GM21786 (cell line): ENCODE measurements around the gene PKNOX2.

ENCODE experiments used
- ATAC-seq: cut with Tn5 transposase; IDR thresholded peaks from one replicate; pipeline ENCODE4 v1.9.1; 2021; ENCODE audit not compliant: unreplicated experiment

PKNOX2 gene, protein sequence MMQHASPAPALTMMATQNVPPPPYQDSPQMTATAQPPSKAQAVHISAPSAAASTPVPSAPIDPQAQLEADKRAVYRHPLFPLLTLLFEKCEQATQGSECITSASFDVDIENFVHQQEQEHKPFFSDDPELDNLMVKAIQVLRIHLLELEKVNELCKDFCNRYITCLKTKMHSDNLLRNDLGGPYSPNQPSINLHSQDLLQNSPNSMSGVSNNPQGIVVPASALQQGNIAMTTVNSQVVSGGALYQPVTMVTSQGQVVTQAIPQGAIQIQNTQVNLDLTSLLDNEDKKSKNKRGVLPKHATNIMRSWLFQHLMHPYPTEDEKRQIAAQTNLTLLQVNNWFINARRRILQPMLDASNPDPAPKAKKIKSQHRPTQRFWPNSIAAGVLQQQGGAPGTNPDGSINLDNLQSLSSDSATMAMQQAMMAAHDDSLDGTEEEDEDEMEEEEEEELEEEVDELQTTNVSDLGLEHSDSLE

DNA sequence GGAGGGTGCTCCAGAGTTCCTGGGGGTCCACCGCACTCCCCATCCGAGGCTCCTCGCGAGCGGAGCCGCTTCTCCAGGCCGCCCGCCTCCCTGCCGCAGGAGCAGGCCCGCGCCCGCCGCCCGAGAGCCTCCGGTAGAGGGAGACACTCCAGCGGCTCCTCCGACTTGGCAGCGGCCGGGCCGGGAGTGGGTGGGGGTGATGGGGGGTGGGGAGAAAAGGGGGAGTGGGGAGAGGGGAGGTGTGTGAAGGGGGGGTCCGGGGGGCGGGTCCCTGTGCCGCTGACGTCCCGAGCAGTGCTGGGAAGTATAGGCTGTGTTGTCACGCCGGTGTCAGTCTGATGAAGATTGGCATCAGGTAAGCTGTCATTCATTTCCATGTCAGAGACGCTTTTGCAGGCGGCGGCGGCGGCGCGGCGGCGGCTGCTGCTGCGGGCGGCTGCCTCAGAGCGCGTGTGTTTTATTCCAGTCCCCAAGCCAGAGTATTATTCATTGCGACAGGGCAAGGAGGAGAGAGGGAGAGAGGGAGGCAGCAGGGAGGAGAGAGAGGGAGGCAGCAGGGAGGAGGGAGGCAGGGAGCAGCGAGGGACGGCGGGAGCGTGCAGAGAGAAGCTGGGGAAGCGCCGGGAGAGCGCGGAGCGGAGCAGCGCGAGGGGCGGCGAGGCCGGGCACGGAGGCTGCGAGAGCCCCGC is at the start of gene PKNOX2:
PKNOX2 (plus strand) TSS at position 330 of the 689 bp plus-strand sequence. CDS start 186,555 bp downstream, outside the sequence.
- no peak for ATAC-seq

DNA sequence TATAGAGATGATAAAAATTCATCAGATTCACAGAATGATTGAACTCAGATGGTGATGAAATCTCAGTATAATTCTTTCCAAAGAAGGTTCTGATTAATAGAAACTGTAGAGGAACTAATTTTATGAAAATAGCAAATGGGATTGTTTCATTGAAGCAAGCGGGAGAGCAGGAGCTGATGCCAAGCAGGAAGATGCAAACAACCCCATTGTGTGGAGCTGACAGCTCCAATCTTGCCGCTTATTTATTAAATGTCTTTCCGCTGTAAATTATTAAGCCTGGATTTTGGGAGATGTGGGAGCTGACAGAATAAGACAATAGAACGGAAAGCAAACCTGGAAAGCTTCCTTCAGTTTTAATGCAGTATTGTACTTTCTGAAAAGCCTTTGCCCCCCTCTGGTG is 47.1 kb upstream of the PKNOX2 start:
- no peak for ATAC-seq

DNA sequence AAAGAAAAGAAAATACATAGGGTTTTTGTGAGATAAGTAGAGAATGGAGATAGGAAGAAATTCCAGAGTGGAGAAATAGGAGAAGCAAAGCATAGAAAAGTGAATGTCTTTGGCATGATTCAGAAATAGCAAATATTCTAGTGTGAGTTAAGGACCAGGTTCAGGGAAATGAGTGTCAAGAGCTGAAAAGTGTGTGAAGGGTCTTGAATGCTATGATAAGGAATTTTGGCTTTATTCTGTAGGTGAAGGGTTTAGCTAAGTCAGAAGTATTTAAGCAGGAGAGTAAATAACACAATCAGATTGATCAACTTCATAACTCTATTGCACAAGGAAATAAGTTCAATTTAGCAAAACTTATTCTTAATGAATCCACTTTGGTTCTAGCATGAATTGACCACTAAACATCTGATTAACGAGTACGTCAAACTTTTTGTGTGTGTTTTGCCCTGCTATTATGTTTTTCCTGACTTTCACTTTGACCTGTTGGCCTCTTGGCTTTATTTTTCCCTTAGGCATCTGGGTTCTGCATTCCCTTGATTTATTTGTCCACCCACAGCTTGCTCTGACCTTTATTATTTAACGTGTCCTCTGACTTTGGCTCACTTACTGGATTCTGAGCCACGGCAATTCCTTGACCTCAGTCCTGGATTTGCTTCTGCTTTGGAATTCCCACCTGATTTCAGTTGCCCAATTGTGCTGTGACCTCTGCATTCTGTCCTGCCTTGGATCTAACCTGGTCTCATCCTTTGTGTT is 41.2 kb upstream of the PKNOX2 start:
- no peak for ATAC-seq

GRCh38 chr11:125123947-125124617 is 40.5 kb upstream of the PKNOX2 start:
- no peak for ATAC-seq

DNA sequence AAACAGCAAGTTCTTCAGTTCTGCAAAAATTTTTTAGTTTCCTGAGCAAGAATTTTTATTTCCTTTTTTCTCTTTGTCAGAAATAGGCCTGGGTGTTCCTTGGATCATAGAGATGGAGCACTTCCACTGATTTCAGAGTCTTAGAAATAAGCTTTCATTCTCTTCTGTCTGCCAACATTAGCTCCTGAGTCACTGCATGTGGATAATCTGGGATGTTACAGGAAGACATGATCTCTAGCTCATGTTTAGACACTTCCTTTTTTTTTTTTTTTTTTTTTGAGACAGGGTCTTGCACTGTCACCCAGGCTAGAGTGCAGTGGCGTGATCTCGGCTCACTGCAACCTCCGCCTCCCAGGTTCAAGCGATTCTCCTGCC is 39.9 kb upstream of the PKNOX2 start:
- ATAC-seq = no peak

GRCh38 chr11:125128450-125128849 is 36.1 kb upstream of the PKNOX2 start:
- no peak for ATAC-seq

GRCh38 chr11:125129316-125129993 is 35.1 kb upstream of the PKNOX2 start:
- no peak for ATAC-seq

GRCh38 chr11:125132071-125132470 is 32.5 kb upstream of the PKNOX2 start:
- ATAC-seq = no peak

DNA sequence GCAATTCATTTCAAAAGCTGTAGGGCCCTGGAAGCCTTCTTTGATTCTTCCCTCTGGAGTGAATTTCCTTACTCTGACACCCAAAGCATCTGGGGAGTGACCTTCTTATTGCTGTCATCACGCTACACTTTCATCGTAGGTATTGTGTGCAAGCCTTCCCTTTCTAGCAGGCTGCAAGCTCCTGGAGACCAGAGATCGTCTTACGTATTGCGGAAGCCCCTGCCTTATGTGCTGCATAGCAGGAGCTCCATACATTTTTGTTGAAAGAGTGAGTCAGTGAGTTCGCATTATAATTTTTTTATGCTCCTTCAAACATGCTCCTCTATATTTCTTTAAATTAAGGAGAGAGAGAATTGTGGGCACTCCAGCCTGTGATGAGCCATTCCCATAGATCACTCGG is 32.0 kb upstream of the PKNOX2 start:
- no peak for ATAC-seq

- no peak for ATAC-seq
Observed at GRCh38 chr11:125136001-125136400, 28.6 kb upstream of the PKNOX2 start.

DNA sequence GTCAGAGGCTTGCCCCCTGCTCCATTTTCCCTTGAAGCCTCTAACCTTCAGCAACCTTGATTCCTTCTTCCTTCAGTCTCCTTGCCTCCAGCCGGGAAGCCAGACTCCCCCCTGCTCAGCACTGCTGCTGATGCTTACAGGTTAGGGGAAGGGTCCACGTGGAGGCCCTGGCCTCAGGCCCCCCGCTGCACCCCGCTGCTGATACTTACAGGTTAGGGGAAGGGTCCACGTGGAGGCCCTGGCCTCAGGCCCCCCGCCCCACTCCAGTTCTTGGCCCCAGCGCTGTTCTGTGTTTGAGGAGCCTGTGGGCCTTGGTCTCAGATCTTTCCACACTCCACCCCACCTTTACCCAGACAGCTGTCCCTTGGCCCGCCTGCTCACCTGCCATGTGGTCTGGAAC is 25.6 kb upstream of the PKNOX2 start:
- no peak for ATAC-seq

DNA sequence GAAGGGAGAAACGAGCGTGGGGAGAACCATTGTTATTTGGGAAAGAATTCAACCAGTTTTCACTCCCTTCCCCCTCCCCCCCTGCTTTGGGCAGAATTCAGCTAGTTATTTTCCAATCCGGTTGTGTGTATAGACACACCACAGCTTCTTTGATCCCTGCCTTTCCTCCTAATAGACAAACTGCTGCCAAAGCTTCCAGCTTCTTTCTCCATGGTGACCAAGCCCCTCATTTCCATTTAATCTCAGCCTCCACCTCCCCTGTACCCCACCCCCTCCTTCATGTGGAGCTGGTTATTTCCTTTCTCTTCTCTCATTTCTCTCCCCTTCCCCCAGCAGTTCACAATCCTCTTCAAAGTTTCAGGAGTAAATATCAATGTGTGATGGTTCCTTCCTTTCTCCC is 24.8 kb upstream of the PKNOX2 start:
- no peak for ATAC-seq

DNA sequence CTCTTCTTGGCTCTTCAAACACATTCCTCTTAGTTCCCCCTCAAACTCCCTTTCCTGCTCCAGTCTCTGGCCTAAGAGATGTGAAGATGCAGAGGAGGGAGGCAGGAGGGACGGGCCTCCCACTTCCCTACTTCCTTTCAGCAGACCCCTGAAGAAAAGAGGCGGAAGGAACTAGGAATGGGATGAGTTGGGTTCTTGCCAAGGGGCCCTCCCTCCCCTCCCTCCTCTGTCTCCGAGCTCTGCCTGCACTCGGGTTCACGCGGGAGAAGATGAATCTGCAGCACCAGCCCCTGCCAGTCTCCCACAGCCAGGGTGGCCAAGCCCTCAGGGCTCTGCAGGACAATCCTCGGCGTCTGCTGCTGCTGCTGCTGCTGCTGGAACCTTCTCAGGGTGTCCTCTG is 24.3 kb upstream of the PKNOX2 start:
- no peak for ATAC-seq

- ATAC-seq = no peak
Observed at GRCh38 chr11:125141178-125141577, 23.4 kb upstream of the PKNOX2 start.

- ATAC-seq = peak; percentile 76
Observed at GRCh38 chr11:125141686-125142535, 22.6 kb upstream of the PKNOX2 start.

- ATAC-seq = no peak
Observed at GRCh38 chr11:125146232-125146631, 18.3 kb upstream of the PKNOX2 start.

DNA sequence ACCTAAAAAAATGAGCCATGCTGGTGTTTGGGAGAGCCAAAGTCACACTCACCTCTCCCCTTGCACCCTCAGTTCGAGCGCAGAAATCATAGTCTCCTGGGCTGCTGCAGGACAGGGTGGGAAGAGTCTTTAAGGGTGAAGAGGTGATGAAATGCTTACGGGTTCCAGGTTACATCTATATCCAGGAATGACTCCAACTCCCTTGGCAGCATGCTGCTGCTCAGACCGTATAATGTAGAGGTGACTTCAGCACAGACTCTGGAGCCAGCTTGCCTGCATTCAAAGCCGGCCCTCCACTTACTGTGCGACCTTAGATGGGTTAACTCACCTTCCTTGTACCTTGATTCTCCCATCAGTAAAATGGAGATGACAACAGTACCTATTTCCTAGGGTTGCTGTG is 17.3 kb upstream of the PKNOX2 start:
- no peak for ATAC-seq

- no peak for ATAC-seq
Observed at GRCh38 chr11:125148011-125148410, 16.5 kb upstream of the PKNOX2 start.

GRCh38 chr11:125148743-125149142 is 15.8 kb upstream of the PKNOX2 start:
- ATAC-seq = no peak

DNA sequence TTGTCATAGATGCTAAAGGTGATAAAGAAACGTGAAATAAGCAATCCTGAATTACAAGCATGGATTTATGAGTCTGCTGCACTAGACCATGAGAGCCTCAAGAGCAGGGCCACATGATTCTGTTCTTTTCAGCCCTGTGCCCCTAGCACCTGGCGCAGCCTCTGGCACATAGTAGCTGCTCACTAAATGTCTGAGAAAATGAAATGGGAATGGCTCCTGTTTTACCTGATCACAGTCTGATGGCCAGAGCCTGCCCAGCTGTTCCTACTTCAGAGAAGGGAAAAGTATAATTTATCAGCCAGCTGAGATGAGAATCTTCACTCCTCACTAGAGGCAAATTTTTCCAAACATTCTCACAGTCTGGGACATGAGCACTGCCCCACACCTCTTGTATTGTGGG is 10.7 kb upstream of the PKNOX2 start:
- ATAC-seq = no peak
